NCI-H2081 treated with DMSO at 0.1 percent for 48 hours (cell line): ENCODE data around the gene CSF1R.

Experiments
- DNase-seq: peaks from one replicate; lab custom pipeline; 2025; lab: John Stamatoyannopoulos, UW

The CSF1R gene

GRCh38 chr5:150120617-150121447 lies 34.5 kb upstream of the CSF1R start:
- no peak for DNase-seq

GRCh38 chr5:150120062-150120441 lies 33.7 kb upstream of the CSF1R start:
- no peak for DNase-seq

GRCh38 chr5:150119421-150120061 lies 33.2 kb upstream of the CSF1R start:
- no peak for DNase-seq

GRCh38 chr5:150118561-150119229 lies 32.3 kb upstream of the CSF1R start:
- DNase-seq = no peak

- no peak for DNase-seq
These were observed 31.7 kb upstream of the CSF1R start for GRCh38 chr5:150117945-150118560.

GRCh38 chr5:150116667-150117400 lies 30.5 kb upstream of the CSF1R start:
- no peak for DNase-seq

GRCh38 chr5:150114773-150115408 lies 28.5 kb upstream of the CSF1R start:
- DNase-seq = no peak

GRCh38 chr5:150114102-150114641 lies 27.8 kb upstream of the CSF1R start:
- DNase-seq = no peak

- DNase-seq = no peak
These were observed 26.8 kb upstream of the CSF1R start for GRCh38 chr5:150113047-150113744.

- no peak for DNase-seq
These were observed 26.1 kb upstream of the CSF1R start for GRCh38 chr5:150112201-150113046.

GRCh38 chr5:150111122-150111521 lies 24.8 kb upstream of the CSF1R start:
- DNase-seq = no peak

GRCh38 chr5:150109921-150110320 lies 23.6 kb upstream of the CSF1R start:
- no peak for DNase-seq

GRCh38 chr5:150108711-150109514 lies 22.6 kb upstream of the CSF1R start:
- no peak for DNase-seq

GRCh38 chr5:150107909-150108447 lies 21.6 kb upstream of the CSF1R start:
- no peak for DNase-seq

GRCh38 chr5:150106674-150107426 lies 20.5 kb upstream of the CSF1R start:
- DNase-seq = no peak

- DNase-seq = no peak
These were observed 19.7 kb upstream of the CSF1R start for GRCh38 chr5:150105928-150106615.

GRCh38 chr5:150104550-150104870 lies 18.2 kb upstream of the CSF1R start:
- DNase-seq = no peak
